NCI-H82 treated with DMSO at 0.1 percent for 48 hours (cell line): ENCODE data around the gene ZBTB22.
"Not testable (repeated sequence)": the region's sequence is repeated elsewhere in the genome, so short reads cannot be mapped to it uniquely, and the experiment has no call there.

Experiments
- DNase-seq: peaks from one replicate; lab custom pipeline; 2025; ENCODE audit not compliant: unreplicated experiment; lab: John Stamatoyannopoulos, UW

Gene ZBTB22

DNA sequence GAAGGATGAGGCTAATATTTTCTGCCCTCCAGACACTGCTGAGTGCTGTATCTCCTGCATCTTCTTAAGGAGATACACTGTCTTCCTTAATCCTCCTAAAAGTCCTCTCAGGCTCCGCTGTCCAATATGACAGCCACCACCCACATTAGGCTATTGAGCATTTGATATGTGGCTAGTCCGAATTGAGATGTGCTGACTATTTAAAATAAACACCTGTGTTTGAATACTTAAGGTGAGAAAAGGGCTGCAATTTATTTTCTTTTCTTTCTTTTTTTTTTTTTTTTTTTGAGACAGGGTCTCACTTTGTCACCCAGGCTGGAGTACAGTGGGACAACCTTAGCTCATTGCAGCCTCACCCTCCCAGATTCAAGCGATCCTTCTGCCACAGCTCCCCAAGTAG is 15.7 kb downstream of the ZBTB22 start:
- DNase-seq: no peak

DNA sequence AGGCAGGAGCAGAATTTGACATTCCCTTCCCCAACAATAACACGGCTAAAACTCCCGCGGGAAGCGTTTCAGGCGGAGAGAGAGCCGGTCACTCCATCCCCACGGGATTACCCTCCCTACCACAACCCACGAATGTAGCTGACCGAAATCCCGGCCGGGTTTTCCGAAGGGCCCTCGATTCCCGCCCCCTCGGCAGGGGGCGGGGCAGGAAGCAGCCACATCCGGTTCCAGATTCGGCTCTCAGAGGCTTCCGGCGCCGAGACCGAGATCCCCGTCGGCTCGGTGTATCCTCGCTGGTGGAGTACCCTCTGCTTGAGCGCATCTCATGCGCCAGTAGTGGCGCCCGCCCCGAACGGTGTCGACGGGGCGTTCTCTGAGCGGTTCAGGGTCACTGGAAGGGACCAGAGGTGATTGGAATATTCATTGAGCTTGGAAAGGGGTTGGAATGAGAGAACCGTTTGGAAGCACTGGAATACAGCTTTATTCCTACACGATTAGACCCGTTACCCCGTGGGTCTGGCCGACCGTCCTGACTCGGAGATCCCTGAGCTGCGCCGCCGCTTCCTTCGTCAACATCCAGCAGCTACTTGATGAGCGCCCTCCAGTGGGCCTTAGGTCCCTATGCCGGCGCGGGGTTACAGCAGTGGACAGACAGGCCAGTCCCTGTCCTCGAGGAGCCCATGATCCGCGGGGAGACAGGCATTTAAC is 18.2 kb downstream of the ZBTB22 start:
- DNase-seq: peak; percentile 81

- DNase-seq: no peak
These were observed 18.7 kb downstream of the ZBTB22 start, which contains the start of gene RGL2 for GRCh38 chr6:33298773-33299236. Gene RGL2, minus strand, starts transcription at chr6:33298942. Its CDS starts 332 bp downstream, at chr6:33298610.

GRCh38 chr6:33297956-33298772 is 19.4 kb downstream of the ZBTB22 start:
- no peak for DNase-seq

DNA sequence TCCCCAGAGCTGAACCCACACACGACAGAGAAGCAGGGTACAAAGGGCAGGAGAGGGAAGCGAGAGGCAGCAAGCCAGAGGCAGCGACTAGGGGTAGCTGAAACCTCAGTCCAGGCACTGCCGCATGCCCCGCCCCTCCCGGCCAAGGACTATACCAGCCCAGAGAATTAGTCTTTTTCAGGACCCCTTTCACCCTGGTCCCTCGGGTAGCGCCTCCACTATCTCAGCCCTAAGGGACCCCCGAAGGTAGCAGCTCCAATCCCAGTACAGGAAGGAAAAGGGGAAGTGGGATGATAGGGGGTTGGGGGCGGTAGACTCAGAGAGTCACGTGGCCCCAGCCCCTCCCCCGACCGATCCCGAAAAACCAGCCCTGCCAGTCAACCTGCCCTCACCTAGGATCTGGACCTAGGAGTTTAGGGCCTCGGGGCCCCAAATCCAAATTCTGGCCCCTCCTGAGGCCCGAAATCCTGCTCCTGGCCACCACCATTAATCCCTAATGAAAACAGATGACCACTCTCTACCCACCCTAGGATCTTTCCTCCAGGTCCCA is 20.1 kb downstream of the ZBTB22 start:
- DNase-seq: no peak

- DNase-seq: no peak
These were observed 20.6 kb downstream of the ZBTB22 start for GRCh38 chr6:33296797-33297405.

- no peak for DNase-seq
These were observed 21.7 kb downstream of the ZBTB22 start for GRCh38 chr6:33295621-33296369.

DNA sequence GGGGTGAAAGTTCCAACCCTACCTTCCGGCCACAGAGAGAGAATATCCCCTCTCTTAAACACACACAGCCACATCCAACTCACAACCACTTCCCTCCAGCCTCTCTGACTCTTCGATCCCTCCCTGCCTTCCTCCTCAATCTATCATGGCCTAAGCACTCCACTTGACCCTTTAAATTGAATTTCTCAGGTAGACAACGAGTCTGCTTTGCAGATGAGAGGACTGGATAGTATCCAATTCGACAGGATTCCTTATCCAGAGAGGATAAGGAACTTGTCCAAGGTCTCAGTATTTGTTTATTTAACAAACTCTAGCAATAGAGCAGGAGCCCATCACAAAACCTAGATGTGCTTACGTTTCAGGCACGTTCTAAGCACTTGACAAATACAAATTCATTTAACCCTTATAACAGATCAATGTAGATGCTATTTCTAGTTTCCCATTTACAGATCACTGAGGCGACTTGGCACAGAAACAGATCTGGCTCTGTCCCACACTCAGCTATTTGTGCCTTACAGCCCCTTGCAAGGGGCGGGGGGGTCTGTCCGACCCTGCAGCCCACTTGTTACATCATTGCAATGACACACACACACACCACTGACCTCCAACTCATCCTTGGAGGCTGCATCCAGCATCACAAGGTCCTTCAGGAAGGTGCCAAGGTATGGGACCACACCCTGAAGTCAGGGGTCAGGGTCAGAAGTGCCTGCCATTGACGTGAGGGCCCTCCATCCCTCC is 23.3 kb downstream of the ZBTB22 start:
- no peak for DNase-seq

GRCh38 chr6:33292996-33293682 is 24.4 kb downstream of the ZBTB22 start:
- DNase-seq: no peak

- DNase-seq: no peak
These were observed 27.1 kb downstream of the ZBTB22 start for GRCh38 chr6:33290459-33290858.

DNA sequence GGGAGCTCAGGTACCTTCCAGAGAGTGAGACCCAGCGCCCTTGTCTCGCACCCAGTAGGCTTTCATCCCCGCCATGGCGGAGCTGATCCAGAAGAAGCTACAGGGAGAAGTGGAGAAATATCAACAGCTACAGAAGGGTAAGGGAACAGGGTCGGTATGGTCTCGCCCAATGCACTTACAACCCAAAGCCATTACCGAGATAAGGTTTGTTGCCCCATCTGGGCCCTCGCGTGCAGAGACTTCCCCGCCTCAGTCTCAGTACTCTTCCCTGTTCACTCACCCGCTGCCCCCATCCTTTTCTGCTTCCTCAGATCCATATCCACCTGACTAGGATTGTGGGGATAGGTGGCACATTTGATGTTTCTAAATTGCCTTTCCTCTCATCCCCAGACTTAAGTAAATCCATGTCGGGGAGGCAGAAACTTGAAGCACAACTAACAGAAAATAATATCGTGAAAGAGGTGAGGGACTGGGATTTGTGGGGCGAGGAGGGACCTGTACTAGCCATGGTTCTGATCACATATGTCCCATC is 27.7 kb downstream of the ZBTB22 start:
- DNase-seq: no peak

- peak; percentile 96 for DNase-seq
These were observed 28.4 kb downstream of the ZBTB22 start, which contains the start of the genes PFDN6 and WDR46 for GRCh38 chr6:33288921-33289783. Gene PFDN6, plus strand, starts transcription at chr6:33289601. Its CDS starts 256 bp downstream, at chr6:33289857. Gene WDR46, minus strand, starts transcription at chr6:33289239. Its CDS starts 69 bp downstream, at chr6:33289170.

GRCh38 chr6:33288141-33288920 is 29.2 kb downstream of the ZBTB22 start:
- DNase-seq: no peak

GRCh38 chr6:33286946-33287914 is 30.3 kb downstream of the ZBTB22 start:
- no peak for DNase-seq

- DNase-seq: not testable (repeated sequence)
These were observed 32.3 kb downstream of the ZBTB22 start for GRCh38 chr6:33285214-33285613.

DNA sequence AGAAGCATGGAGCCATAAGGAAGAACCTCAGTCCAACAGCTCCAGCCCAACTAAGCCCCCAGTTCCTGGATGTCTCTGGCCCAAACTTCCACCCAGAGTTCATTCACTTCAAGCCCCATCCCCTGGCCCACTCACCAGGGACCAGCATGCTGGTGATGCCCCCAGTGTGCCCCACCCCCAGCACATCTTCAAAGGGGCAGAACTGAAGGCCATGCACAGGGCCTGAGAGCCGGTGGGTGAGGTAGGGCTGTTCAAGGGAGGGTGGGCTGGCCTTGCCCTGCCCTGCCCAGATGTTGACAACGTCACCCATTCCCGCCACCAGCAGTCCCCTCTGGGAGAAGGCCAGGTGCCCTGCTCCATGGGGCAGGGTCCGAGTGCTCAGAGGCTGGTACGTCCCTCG is 37.0 kb downstream of the ZBTB22 start:
- no peak for DNase-seq
